ENCODE measurements around the gene PKP1.

The PKP1 gene

DNA sequence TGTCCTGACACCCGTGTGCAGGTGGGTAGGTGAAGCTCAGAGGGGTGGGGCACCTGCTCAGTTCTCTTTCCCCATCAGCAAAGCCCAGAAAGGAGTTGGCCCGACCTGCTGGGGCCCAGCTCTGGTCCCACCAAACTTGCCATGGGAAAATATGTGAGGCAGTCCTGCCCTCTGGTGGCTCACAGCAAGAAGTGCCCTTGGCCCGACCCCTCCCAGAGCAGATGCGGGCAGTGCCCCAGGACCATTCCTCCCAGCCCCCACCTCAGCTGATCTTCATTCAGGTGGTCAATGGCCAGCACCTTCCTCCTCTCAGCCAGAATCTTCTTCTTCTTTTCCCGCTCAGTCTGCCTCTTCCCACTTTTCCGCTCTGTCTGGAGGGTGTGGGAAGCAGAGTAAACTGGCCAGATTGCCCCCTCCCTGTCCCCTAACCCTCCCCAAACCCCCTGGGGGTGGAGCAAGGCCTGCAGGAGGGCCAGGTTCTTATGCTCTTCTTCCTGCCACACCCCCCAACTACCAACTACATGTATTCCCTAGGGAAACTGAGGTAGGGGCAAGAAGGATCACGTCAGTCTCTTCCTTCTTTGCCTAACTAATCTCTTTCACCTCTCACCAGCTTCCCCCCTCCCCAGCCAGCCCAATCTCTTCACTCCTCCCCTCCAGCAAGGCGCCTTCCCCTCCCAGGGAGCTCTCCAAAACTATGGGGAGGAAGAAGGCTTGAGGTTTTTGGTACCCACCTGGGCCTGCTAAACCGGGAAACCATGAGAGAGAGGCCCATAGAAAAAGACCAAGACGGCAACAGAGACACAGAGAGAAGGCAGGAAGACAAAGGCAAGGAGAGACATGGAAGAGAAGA, 78.6 kb downstream of the PKP1 start:
- in situ Hi-C loops (cut with MboI; ENCODE audit: low sequenced_read_pairs), result no loop called here

DNA sequence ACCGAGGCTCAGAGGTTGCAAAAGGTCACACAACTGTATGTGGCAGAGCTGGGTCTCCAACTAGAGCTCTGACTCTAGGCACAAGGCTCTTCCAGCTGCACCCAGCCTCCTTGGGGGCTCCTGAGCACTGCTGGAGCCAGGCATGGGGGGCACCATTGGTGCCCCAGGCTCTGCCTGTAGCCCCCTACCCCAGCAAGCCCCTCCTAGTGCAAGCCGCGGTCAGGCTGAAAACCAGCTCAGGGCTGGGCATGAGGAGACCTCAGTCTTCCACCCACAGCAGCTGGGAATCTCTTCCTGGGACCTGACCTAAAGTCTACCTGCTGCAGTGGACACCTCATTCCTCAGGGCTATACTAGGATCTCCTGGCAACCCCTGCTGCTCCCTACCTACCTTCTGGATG, 79.6 kb downstream of the PKP1 start:
- in situ Hi-C loops (cut with MboI; ENCODE audit: low sequenced_read_pairs), result no loop called here

DNA sequence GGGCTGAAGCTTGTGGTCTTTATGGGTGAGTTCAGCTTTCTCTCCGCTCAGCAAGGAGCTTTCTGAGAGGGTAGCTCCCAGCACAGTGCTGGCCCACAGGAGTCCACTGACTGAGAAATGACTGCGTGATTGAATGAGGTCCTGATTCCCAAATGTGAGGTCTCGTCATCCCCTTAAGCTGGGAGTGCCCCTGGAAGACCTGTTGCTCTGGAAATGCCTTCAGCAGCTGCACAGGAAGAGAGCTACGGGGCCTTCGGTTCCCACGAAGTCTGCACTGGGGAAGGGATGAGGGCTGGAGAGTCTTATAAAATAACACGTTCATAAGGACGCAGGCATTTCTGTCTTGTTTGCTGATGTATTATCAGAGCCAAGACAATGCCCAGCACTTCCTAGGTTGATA, 80.2 kb downstream of the PKP1 start:
- in situ Hi-C loops (cut with MboI; ENCODE audit: low sequenced_read_pairs), result no loop called here

DNA sequence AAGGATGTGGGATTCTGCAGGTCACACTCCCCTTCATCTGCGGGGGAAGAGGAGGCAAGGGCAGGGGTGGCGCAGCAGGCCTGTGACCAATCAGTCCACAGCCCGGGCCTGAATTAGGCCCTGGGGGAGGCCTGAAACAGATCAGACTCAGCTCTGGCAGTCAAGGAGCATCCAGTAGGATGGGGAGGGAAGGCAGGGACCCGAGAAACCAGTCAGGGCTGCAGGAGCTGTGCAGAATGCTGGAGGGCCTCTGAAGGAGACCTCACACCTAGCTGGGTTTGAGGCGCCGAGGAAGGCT, 81.5 kb downstream of the PKP1 start:
- in situ Hi-C loops (cut with MboI; ENCODE audit: low sequenced_read_pairs), result no loop called here

DNA sequence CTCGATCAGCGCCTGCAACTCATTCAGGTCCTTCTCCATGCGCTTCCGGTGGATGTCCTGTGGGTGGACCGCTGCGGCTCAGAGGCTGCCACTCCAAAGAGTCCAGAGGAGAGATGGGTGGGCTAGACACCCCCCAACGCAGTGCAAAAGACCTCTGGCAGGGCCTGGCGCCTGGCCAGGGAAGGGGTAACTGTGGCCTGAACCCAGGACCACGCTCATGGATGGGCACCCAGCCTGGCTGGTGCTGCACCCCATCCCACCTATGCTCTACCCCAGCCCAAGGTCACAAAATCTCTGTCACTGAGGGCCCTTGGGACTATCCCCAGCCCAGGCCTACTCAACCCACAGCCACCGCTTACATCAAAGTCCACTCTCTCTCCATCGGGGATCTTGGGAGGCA, 81.9 kb downstream of the PKP1 start:
- in situ Hi-C loops (cut with MboI; ENCODE audit: low sequenced_read_pairs), result no loop called here

DNA sequence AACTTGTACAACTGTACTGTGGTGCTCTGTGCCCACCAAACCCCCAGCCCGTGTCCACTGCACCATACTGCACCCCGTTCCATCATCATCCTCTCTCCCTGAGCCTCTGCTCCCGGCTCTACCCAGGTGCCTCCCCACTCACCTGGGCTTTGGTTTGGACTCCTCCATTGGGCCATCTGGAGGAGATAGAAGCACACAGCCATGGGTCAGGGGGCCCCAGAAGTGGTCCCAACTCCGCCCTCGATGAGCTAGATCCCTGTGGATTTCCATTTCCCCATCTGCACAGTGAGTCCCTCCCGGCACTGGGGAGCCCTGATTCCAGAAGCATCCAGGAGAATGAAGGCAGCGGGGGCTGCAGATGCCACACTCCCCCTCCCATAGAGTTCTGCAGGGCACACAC, 83.4 kb downstream of the PKP1 start:
- in situ Hi-C loops (cut with MboI; ENCODE audit: low sequenced_read_pairs), result no loop called here

DNA sequence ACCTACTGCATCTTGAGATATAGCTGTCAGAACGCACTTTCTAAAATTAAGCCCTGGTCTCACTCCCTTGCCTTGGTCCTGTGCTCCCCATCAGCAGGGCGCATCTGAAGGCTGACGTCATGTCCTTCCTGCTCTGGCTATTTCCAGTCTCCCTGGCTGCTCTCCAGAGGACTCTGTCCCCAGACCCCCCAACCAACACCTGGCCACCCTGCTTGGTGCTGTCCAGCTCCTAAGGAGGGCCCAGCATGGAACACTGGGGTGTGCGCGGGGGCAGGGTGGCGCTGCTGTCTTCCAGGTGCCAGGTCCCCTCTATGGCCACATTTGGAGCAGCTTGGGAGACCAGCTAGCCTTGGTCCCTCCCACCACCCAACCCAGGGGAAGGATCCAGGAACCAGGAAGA, 85.9 kb downstream of the PKP1 start:
- in situ Hi-C loops (cut with MboI; ENCODE audit: low sequenced_read_pairs), result no loop called here

DNA sequence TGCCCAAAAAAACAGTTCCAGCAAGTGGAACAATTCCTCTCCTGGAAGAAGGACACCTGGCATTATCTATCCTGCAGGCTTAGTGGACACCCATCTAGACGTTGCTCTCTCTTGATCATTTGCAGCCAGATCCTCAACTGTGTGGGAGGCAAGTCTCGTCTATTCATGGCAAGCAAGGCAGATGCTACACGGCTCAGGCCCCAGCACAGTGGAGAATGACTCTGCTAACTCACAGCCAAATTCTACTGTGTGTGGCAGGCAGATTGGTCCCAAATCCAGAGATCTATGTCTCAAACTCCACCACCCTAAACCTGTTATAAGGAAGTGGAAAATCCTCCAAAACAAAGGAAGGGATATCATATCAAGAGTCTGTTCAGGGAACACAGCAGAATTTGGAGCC, 87.2 kb downstream of the PKP1 start:
- in situ Hi-C loops (cut with MboI; ENCODE audit: low sequenced_read_pairs), result no loop called here

DNA sequence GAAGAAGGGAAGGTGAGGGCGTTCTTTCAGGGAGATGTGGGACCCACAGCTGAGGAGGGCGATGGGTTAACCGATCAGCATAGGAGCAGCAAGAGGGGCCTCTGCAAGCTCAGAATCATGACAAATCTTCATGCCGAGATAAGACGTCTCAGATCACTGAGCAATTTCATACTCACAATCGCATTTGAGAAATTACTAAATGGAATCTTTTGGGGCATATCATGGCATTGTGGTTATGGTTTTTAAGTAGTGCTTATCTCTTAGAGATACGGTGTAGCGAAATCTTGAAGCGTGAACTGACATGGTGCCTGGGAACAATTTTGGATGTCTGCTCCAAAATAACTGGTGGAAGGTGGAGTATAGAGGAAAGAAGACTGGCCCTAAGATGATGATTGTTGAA, 88.0 kb downstream of the PKP1 start:
- in situ Hi-C loops (cut with MboI; ENCODE audit: low sequenced_read_pairs), result no loop called here

DNA sequence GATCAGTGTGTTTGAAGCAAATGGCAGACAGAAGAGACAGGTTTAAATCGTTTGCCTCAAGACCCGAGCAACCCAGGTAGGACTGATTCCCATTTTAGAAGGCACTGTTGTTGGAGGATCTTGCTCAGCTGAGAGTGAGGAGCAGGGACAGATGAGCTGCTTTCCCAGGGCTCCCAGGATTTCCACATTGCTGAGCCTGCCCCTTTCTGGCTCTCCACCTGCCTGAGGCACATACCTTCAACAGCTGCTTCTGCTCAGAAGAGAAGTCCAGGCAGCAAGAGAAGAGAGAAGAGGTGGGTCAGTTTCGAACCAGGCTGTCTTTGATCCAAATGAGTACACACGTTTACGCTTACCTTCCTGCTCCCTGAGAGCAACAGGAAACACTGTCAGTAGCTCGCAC, 88.5 kb downstream of the PKP1 start:
- in situ Hi-C loops (cut with MboI; ENCODE audit: low sequenced_read_pairs), result no loop called here

DNA sequence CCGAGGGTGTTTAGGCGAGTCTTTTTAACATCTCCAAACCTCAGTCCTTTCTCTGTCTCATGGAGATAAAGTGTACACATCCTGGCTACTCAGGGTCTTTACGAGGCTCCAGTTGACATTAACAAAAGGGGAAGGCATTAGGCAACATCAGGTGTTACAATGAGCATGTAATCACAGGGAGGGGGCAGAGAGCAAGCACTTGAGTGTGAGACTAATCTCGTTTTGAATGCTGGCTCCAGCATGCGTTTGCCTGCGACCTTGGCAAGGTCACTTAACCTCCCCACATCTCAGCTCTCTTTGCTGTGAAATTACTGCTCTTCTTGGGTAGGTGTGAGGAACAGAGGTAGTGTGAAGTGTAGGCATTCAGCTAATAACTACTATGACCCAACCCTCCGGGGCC, 91.1 kb downstream of the PKP1 start:
- in situ Hi-C loops (cut with MboI; ENCODE audit: low sequenced_read_pairs), result no loop called here

DNA sequence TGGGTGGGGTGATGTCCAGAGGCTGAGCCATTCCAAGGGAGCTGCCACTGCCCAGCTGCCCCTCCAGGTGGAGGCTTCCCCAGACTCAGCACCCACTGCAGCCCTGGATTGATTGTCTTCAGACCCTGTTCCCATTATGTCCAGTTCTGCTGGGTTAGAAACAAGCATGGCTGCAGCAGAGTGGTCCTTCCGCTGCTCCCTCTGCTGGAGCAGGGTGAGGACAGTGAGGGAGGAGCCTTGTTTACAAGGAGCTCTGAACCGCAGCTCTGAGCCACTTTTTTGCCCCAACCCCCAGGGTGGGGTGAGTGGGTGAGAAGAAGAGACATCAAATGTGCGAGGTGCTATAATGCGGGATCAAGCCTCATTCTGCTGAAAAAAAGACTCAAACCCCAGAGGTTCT, 91.9 kb downstream of the PKP1 start:
- in situ Hi-C loops (cut with MboI; ENCODE audit: low sequenced_read_pairs), result no loop called here

DNA sequence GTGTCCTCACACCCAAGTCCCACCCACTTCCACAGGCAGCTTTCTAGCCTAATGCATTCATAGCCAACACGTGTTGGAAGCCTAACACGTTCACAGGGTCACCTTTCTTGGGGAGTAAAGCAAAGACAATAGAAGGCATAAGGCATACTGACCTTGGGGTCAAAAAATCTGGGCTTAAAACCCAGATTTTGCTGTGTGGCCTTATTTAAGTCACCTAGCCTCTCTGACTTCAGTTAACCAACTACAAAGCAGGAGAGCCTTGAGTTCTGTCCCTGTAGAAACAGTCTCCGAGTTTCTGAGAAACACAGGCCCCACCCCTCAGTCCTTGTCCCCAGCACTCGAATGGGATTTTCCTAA, 92.8 kb downstream of the PKP1 start:
- in situ Hi-C loops (cut with MboI; ENCODE audit: low sequenced_read_pairs), result no loop called here

DNA sequence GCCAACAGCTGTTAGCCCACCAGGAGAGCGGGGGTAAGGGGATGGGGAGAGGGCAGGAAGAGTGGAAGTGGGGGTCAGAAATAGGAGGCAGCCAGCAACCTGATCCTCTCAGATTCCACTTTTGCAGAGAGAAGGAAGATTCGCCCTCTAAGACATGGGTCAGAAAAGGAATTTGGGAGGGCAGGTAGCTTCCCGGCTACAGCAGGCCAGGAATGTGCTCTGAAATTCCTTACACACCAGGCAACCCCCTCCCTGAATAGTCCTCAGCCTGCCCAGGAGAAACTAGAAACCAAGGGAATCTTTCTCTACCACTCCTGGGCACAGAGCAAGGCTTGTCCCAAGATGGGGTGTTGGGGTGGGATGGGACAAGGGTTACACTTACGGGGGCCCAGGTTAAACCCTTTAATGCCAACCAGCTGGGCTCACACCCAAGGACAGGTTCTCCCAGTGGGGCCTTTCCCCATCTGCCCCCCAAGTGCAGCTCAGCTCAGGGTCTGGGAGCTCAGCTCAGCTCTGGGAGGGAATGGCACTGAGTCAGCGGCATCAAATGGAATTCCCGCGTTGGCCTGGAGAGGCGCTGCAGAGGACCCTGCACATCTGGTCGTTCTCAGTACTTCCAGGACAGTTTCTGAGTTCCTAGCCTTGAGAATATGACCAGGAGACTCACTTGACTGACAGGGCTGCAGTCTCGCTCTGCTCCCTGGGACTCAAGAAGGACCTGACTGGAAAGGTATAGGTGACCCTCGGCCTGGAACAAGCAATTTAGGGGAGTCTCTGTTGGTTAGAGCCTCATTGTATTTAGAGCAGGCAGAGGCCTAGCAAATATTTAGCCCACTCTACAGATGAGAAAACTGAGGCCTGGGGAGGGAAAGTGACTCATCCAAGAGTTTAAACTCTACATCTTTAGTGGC, 93.4 kb downstream of the PKP1 start:
- in situ Hi-C loops (cut with MboI; ENCODE audit: low sequenced_read_pairs), result no loop called here

DNA sequence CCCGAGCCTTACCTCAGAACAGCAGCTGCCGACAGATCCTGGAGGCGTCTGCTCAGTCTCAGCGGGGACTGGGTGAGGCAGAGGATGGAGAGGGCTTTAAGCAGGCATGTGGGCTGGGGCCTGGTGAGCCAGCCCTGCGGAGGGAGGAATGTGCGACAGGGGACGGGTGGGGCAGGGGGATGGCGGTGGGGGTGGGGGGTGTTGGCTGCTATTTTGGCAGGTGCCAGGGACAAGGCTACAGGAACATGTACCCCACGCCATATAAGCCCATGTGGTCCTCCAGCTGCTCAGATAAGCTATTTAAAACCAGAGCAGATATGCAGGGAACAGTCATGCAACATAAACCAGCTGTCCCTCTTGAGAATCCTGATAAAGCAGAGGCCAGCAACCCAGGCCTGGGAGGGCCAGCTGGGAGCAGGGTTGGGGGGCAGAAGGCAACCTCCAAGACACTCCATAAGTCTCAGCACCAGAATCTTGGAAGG, 94.3 kb downstream of the PKP1 start, which contains the start of gene TNNT2:
Gene TNNT2, minus strand, starts transcription at position 70 of the 482 bp plus-strand sequence. CDS start 4,426 bp downstream, outside the sequence.
- in situ Hi-C loops (cut with MboI; ENCODE audit: low sequenced_read_pairs), result no loop called here

DNA sequence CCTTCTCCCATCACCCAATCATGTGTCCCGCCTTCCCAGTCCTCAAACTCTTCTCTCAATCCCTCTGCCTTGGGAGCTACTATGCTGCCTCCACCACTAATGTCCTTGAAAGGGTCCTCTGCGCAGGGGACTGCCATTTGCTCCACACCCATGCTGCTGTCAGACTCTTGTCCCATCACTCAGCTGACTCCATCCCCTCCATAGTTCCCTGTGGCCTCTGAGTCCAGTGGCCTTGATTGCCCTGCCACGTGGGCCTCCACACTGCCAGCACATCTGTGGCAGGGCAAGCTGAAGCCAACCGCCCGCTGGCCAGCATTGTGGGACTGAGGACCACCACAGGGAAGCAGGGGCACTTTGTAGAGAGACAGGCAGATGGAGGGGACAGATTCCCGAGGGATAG, 95.5 kb downstream of the PKP1 start:
- in situ Hi-C loops (cut with MboI; ENCODE audit: low sequenced_read_pairs), result no loop called here

DNA sequence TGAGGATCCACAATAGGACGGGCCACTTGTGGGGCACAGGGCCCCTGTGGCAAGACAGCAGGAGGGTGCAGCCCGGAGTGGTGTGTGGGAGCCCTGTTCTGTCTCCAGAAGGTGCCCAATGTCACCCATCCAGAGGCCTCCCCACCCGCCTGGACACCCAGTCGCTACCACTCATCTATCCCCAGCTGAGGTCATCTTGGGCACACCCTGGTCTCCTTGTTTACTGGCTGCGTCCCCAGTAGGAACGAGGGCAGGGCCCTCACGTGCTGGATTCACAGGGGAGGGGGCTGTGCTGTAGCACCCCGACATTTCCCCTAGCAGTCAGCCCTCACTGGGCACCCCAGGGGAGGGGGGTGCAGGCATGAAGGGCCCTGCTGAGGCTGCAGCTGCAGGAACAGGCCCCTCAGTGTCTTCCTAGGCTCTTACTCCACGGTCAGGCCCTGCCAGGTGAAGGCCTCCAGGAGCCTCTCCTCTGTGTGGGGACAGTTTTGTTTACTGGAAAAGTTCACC, 96.5 kb downstream of the PKP1 start:
- in situ Hi-C loops (cut with MboI; ENCODE audit: low sequenced_read_pairs), result no loop called here

DNA sequence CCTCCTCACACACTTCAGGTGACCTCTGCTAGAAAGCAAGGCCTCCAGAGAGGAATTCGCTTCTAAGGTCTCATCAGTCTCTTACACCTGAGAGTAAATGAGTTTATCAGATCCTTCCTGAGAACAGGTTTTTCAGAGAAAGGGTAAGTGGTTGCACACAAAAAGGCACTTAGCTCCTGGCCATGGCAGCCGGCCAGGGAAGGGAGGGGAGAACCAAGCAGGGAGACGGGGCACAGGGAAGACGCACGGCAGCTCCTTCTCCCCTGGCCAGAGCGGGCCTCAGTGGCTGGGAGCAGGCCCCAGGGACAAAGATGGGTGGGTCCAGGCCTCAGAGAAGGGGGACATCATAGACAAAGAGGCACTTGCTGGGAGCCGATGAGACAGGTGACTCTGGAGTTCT, 97.8 kb downstream of the PKP1 start:
- in situ Hi-C loops (cut with MboI; ENCODE audit: low sequenced_read_pairs), result no loop called here

Measured in HL-60/S4 (cell line).